Sigmoid colon (tissue), 7 donors: ENCODE measurements around the gene SPATS2L. TPM values are rescaled to one million over a fixed set of nuclear protein-coding genes. Genes with fewer than 3 reads are reported as not detected.
A peak's percentile ranks its signal among the peaks of the same experiment; 100 is the strongest.

Experiments used
- DNase-seq: peaks from one replicate; pipeline ENCODE4 v3.0.0-alpha.2; 2019
- H3K27ac ChIP-seq, 4 donors: fragments of 200-600 bp; sonication (generic); one replicate each; pipeline ENCODE4 v1.5.1; 2016 to 2019; ENCODE audit warnings: mild to moderate bottlenecking in 1 of 4
- H3K27me3 ChIP-seq, 3 donors: fragments of 200-600 bp; sonication (generic); one replicate each; pipeline ENCODE4 v1.5.1; 2019; ENCODE audit warnings: mild to moderate bottlenecking in 1 of 3
- H3K36me3 ChIP-seq, 4 donors: fragments of 200-600 bp; sonication (generic); one replicate each; pipeline ENCODE4 v1.5.1; 2016 to 2019
- H3K4me1 ChIP-seq, 4 donors: fragments of 200-600 bp; sonication (generic); one replicate each; pipeline ENCODE4 v1.5.1; 2017 to 2019
- H3K4me3 ChIP-seq, 4 donors: fragments of 200-600 bp; sonication (generic); one replicate each; pipeline ENCODE4 v1.5.1; 2017 to 2019; ENCODE audit warnings: mild to moderate bottlenecking in 2 of 4, moderate library complexity in 1 of 4
- H3K9me3 ChIP-seq, 4 donors: fragments of 200-600 bp in 3 of 4; sonication (generic) in 3 of 4; one replicate each; pipeline versions ENCODE4 v1.5.1 to v1.6.1; 2013 to 2019
- EP300 ChIP-seq, 4 donors: sonication (generic); formaldehyde crosslinking; IDR thresholded peaks; one replicate each; pipeline ENCODE4 v1.6.1; 2017; ENCODE audit warnings: antibody characterized with exemption in 4 of 4
- POLR2A ChIP-seq, 2 donors: fragments of 450-650 bp; IDR thresholded peaks; one replicate each; pipeline ENCODE4 v1.6.1; 2016; ENCODE audit warnings: antibody characterized with exemption in 2 of 2, mild to moderate bottlenecking in 2 of 2, moderate library complexity in 2 of 2
- POLR2AphosphoS5 ChIP-seq, 4 donors: sonication (generic); formaldehyde crosslinking; IDR thresholded peaks; one replicate each; pipeline ENCODE4 v1.6.1; 2017; ENCODE audit warnings: antibody characterized with exemption in 4 of 4
- WGBS, 2 donors: extraction: QIAGEN DNeasy Blood & Tissue Kit; methylation state at CpG; one replicate each; pipeline ENCODE4 v1.1.7; 2013; 5-methylcytosine and 5-hydroxymethylcytosine counted together
- intact Hi-C: fragments of 100-400 bp; cut with DNase I; formaldehyde crosslinking; loops from one replicate; pipeline ENCODE4 v1.15.1; 2023
- polyA plus RNA-seq, 3 donors: library from polyadenylated mRNA; stranded (reverse); fragments of 200-250 nt; gene quantifications; one replicate each; pipeline ENCODE4 v1.2.3, GENCODE V29; 2013
- total RNA-seq, 4 donors: library from RNA; depleted of rRNA; stranded (reverse); fragments of >200 nt; gene quantifications; one replicate each; pipeline ENCODE4 v1.1.0, GENCODE V29; 2016
- TF ChIP-seq, protein P1 (sequence below), 4 experiments: fragments of 450-650 bp in 3 of 4; fragments of 200-600 bp in 1 of 4; IDR thresholded peaks; one replicate each; pipeline ENCODE4 v1.5.1; 2016 to 2019; ENCODE audit warnings: antibody characterized with exemption in 4 of 4, mild to moderate bottlenecking in 3 of 4, moderate library complexity in 2 of 4
- donor health status: healthy with polysubstance abuse.
- donor health status: Bipolar disorder and iron deficiency.
- donor health status: healthy.

SPATS2L gene
- total and polyA plus RNA-seq, 7 donors = 63.5 to 305 (median 104) TPM

GRCh38 chr2:200443376-200443775, 136.9 kb downstream of the SPATS2L start:
- 67 to 72% methylated on average over 5 of the region's 5 CpGs for WGBS, 2 donors

DNA sequence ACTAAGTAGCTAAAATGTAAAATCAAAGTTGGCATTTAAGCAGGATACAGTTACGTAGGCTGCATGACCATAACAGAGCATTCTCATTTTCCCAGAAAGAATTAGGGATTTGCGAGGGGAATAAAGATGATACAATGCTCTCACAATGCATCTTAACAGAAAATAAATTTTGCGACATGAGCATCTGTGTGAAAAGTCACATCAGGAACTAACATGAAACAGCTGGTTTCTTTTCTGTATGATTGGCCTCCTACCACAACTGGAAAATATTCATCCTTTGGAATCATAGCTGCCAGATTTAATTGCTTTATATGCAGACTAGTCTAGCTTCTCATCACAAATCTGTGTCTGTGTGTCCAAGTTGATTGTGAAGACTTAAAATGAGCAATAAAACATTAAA, 137.4 kb downstream of the SPATS2L start:
- Histone ChIP-seq H3K36me3 (peaks cover 0 to 54% (median 3%) of the 10 kb centered on the region in 4 donors), H3K9me3 (no peaks in the 10 kb centered on the region), H3K4me3 (no peak overlapping the region), H3K4me1 (peaks cover 0 to 13% (median 4%) of the 10 kb centered on the region in 4 donors), H3K27me3 (no peaks in the 10 kb centered on the region), H3K27ac (peak overlapping the region in 1 of 4 donors; percentile 35)
- intact Hi-C loops = no loop called here
- no peak for DNase-seq
- WGBS, 2 donors = 85 to 91% methylated on average over 3 of the region's 3 CpGs
- TF ChIP-seq POLR2A (IDR thresholded peaks at IDR 0.05) (no peak), POLR2AphosphoS5 (IDR thresholded peaks at IDR 0.05) (peak in 3 of 4 donors; percentile 13 to 37 (median 27)), EP300 (IDR thresholded peaks at IDR 0.05) (no peak)
- TF ChIP-seq, protein P1, sequence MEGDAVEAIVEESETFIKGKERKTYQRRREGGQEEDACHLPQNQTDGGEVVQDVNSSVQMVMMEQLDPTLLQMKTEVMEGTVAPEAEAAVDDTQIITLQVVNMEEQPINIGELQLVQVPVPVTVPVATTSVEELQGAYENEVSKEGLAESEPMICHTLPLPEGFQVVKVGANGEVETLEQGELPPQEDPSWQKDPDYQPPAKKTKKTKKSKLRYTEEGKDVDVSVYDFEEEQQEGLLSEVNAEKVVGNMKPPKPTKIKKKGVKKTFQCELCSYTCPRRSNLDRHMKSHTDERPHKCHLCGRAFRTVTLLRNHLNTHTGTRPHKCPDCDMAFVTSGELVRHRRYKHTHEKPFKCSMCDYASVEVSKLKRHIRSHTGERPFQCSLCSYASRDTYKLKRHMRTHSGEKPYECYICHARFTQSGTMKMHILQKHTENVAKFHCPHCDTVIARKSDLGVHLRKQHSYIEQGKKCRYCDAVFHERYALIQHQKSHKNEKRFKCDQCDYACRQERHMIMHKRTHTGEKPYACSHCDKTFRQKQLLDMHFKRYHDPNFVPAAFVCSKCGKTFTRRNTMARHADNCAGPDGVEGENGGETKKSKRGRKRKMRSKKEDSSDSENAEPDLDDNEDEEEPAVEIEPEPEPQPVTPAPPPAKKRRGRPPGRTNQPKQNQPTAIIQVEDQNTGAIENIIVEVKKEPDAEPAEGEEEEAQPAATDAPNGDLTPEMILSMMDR (IDR thresholded peaks at IDR 0.05) = no peak

More at GRCh38 chr2:200443376-200443775, 136.9 kb downstream of the SPATS2L start:
- Histone ChIP-seq H3K36me3 (peaks cover 0 to 54% (median 3%) of the 10 kb centered on the region in 4 donors), H3K9me3 (no peaks in the 10 kb centered on the region), H3K4me3 (no peak overlapping the region), H3K27ac (peak overlapping the region in 2 of 4 donors; percentile 35 to 41), H3K27me3 (no peaks in the 10 kb centered on the region), H3K4me1 (peaks cover 0 to 13% (median 4%) of the 10 kb centered on the region in 4 donors)
- TF ChIP-seq EP300 (IDR thresholded peaks at IDR 0.05) (no peak), POLR2A (IDR thresholded peaks at IDR 0.05) (no peak), POLR2AphosphoS5 (IDR thresholded peaks at IDR 0.05) (no peak)
- TF ChIP-seq, protein P1 (IDR thresholded peaks at IDR 0.05) = no peak
- DNase-seq = no peak
- intact Hi-C loops = no loop called here

DNA sequence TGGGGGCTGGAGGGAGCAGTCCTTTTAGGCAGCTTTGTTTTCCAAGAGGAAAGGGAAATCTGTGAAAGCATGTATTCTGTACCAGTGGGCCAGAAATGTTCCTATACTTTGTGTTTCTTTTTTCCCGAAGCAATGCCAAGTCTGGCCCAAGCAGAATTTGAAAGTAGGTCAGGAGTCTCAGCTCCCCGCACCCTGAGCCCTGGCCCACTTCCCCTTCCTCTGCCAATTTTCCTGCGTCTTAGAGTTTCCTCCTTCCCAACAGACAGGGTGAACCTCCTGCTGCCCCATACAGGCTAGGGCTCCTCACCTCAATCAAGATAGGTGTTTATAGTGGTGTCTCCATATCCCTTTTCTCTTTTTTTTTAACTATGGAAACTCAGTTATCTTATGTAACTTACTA, 138.0 kb downstream of the SPATS2L start:
- intact Hi-C loops = no loop called here
- no peaks in the 10 kb centered on the region for H3K27me3 ChIP-seq
- no peak overlapping the region for H3K27ac ChIP-seq
- peaks cover 0 to 20% (median 6%) of the 10 kb centered on the region in 4 donors for H3K4me1 ChIP-seq
- WGBS, 2 donors = 69 to 89% methylated on average over 3 of the region's 3 CpGs
- TF ChIP-seq POLR2AphosphoS5 (IDR thresholded peaks at IDR 0.05) = no peak
- TF ChIP-seq, protein P1 (IDR thresholded peaks at IDR 0.05) = no peak
- TF ChIP-seq EP300 (IDR thresholded peaks at IDR 0.05) = no peak
- no peak for TF ChIP-seq POLR2A (IDR thresholded peaks at IDR 0.05)
- no peak for DNase-seq
- no peak overlapping the region for H3K4me3 ChIP-seq
- H3K9me3 ChIP-seq = no peaks in the 10 kb centered on the region
- peaks cover 0 to 48% (median 3%) of the 10 kb centered on the region in 4 donors for H3K36me3 ChIP-seq

DNA sequence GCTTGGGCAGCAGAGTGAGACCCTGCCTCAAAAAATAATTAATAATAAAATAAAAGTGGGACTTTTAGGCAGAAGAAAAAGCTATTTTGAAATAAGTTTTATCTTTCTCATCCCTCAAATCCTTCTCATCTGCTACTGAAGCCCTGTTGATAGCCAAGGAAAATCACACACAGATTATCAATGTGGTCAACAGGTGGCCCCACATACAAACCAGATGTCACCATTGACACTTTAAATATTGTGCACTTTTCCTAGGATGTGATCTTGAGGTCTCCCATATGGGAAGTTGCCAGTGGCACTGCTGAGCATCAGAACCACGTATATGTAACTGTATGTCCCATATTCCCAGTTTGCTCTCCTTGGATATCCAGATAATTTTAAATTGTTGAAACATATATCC, 138.8 kb downstream of the SPATS2L start:
- Histone ChIP-seq H3K27me3 (no peaks in the 10 kb centered on the region), H3K27ac (no peak overlapping the region), H3K9me3 (no peaks in the 10 kb centered on the region), H3K4me3 (no peak overlapping the region), H3K4me1 (peaks cover 0 to 27% (median 9%) of the 10 kb centered on the region in 4 donors), H3K36me3 (peaks cover 0 to 42% (median 3%) of the 10 kb centered on the region in 4 donors)
- no peak for DNase-seq
- 42 to 90% methylated on average over 1 of the region's 1 CpG for WGBS, 2 donors
- TF ChIP-seq POLR2A (IDR thresholded peaks at IDR 0.05) = no peak
- TF ChIP-seq POLR2AphosphoS5 (IDR thresholded peaks at IDR 0.05) = no peak
- TF ChIP-seq EP300 (IDR thresholded peaks at IDR 0.05) = no peak
- TF ChIP-seq, protein P1 (IDR thresholded peaks at IDR 0.05) = no peak
- intact Hi-C loops = no loop called here

DNA sequence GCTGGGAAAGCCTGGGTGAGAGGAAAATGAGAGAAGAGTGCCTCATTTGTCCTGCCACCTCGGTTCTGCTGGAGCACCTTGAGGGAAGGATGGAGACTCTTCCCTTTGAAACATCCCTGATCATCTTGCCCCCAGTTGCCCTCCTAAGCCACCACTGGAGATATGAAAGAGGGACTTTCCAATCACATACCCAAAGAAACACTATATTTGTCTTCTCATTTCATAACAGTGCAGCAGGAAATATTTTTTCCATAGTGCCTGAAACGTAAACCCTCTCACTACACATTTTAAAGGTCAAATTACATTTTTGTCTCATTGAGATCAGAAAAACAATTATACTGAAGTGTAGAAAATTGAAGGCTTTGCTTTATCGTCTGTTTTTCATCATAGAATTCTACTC, 140.1 kb downstream of the SPATS2L start:
- Histone ChIP-seq H3K4me1 (peaks cover 0 to 31% (median 11%) of the 10 kb centered on the region in 4 donors), H3K9me3 (no peaks in the 10 kb centered on the region), H3K4me3 (no peak overlapping the region), H3K27ac (no peak overlapping the region), H3K36me3 (peaks cover 0 to 29% (median 0%) of the 10 kb centered on the region in 4 donors), H3K27me3 (no peaks in the 10 kb centered on the region)
- TF ChIP-seq, protein P1 (IDR thresholded peaks at IDR 0.05) = no peak
- TF ChIP-seq POLR2A (IDR thresholded peaks at IDR 0.05) = no peak
- no peak for TF ChIP-seq EP300 (IDR thresholded peaks at IDR 0.05)
- TF ChIP-seq POLR2AphosphoS5 (IDR thresholded peaks at IDR 0.05) = no peak
- DNase-seq = no peak
- intact Hi-C loops = no loop called here
- 83 to 89% methylated on average over 3 of the region's 3 CpGs for WGBS, 2 donors
